GM19238 (cell line): ENCODE data around the gene KLRC1.
"Not testable (repeated sequence)": the region's sequence is repeated elsewhere in the genome, so short reads cannot be mapped to it uniquely, and the experiment has no call there.

Experiments
- DNase-seq: peaks from one replicate; pipeline ENCODE4 v3.0.0; 2011; ENCODE audit warnings: low spot score; ENCODE audit not compliant: insufficient read length

Gene KLRC1

DNA sequence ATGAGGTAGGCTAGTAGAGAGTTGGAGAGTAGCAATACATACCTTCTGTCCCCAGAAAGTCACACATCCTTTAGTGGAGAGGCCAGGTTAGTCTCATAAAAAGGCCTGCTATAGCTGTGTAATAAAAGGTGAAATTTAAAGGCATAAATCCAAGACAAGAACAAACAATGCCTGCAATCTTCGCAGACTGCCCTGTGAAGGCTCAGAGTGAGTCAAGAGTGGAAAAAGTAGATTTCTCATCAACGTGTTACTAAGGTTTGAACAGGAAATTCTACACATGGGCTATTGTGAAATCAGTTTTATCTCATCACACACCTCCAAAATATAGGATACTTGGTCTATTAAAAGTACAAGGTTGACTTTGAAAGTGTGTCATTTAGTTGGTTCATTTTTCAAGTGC, at the start of gene KLRC1:
Gene KLRC1 (minus strand): TSS at position 222 of the 400 bp plus-strand sequence. CDS start 2,221 bp downstream, outside the sequence.
- no peak for DNase-seq

DNA sequence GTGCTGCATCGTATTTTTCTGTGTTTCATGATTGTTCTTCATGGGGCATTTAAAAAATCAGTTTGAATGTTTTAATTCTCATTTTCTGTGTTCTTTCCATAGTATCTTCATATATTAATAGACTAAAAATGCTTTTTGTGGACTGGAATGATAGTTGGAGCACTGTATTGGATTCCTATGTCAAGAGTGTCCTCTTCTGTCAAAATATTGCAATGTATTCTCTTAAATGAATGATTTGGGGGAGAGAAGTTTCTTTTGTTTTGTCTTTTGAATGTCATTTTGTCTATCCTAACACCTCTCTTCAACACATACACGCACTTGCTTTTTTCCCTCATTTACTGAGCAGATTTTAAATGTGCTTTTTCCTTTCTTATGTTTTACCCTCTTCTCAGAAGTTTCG, 47.9 kb upstream of the KLRC1 start:
- no peak for DNase-seq

DNA sequence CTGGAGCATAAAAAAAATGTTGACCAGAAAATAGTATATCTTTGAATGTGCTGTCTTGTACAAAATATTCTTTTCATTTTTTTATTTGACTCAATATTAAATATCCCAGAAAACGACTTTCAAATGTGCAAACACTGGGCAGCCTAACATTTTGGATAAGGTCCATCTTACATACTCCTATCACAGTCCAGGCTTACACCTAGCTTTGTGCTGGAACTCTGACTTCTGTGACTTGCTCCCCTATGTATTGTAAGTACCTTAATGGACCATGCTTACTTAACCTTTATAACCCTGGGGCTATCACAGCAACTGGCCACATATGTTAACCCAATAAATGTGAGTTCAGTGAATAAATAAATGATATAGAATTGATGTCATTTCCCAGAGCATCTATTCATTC, 44.9 kb upstream of the KLRC1 start:
- no peak for DNase-seq

DNA sequence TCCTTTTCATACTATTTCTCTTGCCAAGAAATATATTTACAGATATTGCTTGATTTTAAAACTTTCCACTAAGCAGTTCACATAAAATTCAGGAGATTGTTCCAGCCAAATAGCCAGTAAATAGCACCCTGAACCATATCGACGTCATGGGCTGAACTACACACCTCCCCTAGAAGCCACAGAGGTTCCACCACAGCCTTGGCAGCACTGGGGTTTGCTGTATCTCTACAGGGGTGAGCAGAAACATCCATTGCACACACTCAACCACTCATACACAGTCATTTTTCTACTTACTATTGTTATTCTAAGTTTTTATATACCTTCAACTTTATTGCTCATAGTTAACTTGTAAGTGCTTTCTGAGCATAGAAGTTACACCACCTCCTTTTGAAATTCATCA, 44.4 kb upstream of the KLRC1 start:
- DNase-seq = no peak

DNA sequence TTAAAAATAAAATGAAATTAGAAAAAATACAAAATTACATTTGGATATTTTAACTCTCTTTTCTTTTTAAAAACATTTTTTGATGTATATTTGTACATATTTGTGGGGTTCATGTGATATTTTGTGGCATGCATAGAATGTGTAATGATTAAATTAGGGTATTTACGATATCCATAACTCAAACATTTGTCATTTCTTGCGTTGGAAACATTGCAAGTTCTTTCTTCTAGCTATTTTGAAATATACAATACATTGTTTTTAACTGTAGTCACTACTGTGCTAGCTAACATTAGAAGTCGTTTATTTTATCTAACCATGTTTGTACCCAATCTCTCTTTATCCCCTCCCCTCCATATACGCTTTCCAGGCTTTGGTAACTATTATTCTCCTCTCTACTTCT, 38.6 kb upstream of the KLRC1 start:
- DNase-seq = no peak

DNA sequence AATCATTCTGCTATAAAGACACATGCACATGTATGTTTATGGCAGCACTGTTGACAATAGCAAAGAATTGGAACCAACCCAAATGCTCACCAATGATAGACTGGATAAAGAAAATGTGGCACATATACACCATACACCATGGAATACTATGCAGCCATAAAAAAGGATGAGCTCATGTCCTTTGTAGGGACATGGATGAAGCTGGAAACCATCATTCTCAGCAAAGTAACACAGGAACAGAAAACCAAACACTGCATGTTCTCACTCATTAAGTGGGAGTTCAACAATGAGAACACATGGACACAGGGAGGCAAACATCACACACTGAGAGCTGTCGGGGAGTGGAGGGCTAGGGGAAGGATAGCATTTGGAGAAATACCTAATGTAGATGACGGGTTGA, 34.2 kb upstream of the KLRC1 start:
- not testable (repeated sequence) for DNase-seq

DNA sequence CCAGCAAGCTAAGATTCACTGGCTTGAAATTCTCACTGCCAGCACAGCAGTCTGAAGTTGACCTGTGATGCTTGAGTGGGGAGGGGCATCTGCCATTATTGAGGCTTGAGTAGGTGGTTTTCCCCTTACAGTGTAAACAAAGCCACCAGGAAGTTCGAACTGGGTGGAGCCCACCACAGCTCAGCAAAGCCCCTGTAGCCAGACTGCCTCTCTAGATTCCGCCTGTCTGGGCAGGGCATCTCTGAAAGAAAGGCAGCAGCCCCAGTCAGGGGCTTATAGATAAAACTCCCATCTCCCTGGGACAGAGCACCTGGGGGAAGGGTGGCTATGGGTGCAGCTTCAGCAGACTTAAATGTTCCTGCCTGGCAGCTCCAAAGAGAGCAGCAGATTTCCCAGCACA, 28.7 kb upstream of the KLRC1 start:
- DNase-seq = not testable (repeated sequence)

DNA sequence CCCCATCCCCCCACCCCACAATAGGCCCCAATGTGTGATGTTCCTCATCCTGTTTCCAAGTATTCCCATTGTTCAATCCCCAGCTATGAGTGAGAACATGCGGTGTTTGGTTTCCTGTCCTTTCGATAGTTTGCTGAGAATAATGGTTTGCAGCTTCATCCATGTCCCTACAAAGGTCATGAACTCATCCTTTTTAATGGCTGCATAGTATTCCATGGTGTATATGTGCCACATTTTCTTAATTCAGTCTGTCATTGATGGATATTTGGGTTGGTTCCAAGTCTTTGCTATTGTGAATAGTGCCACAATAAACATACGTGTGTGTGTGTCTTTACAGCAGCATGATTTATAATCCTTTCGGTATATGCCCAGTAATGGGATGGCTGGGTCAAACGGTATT, 19.6 kb upstream of the KLRC1 start:
- not testable (repeated sequence) for DNase-seq

DNA sequence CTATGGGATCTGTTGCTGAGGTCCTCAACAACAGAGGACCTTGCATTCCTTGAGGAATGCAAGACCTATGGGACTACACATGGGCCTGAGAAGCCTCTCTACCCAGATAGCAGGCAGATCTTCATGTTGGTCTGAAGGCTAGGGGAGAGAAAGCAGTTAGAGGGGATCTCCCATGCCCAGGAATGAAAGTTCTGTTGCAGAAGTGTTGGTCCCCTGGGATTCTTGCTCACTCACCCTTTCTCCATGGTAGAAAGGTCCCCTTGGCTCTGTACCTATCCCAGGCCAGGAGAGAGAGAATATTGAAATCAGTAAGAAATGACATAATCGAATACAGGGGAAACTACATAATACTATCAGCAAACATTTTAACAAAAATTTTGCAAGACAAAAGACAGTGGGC, 16.5 kb upstream of the KLRC1 start:
- DNase-seq = no peak

DNA sequence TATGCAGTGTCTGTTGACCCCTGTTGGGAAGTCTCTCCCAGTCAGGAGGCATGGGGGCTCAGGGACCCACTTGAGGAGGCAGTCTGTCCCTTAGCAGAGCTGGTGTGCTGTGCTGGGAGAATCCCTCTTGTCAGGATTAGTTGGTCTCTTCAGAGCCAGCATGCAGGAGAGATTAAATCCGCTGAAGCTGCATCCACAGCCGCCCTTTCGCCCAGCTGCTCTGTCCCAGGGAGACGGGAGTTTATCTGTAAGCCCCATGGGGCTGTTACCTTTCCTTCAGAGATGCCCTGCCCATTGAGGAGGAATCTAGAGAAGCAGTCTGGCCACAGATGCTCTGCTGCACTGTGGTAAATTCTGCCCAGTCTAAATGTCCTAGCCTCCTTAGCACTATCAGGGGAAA, 13.1 kb upstream of the KLRC1 start:
- DNase-seq = no peak

DNA sequence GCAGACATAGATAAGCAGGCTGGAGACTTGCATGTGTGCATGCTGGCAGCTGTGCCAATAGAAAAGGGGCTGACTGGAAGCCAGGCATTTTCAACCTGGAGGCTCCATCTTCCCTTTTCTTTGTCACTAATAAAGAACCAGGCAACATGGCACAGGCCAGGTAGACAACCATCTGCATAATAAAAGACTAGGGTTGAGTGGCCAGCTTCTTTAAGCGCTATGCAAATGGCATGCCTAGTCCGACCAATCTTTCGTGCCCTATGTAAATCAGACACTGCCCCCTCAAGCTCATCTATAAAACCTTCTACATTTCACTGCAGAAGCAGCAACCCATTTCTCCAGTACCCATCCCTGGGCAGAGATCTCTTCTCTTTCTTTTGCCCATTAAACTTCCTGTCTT, 4.6 kb upstream of the KLRC1 start:
- DNase-seq = no peak

DNA sequence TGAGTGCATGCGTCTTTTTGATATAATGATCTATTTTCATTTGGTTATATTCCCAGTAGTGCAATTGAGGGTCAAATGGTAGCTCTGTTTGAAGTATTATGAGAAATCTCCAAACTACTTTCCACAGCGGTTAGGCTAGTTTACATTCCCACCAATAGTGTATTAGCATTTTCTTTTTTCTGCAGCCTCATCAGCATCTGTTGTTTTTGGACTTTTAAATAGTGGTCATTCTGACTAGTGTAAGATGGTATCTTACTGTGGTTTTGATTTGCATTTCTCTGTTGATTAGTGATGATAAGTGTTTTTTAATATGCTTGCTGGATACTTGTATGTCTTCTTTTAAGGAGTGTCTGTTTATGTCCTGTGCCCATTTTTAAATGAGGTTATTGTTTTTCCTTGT, 3.7 kb upstream of the KLRC1 start:
- no peak for DNase-seq

DNA sequence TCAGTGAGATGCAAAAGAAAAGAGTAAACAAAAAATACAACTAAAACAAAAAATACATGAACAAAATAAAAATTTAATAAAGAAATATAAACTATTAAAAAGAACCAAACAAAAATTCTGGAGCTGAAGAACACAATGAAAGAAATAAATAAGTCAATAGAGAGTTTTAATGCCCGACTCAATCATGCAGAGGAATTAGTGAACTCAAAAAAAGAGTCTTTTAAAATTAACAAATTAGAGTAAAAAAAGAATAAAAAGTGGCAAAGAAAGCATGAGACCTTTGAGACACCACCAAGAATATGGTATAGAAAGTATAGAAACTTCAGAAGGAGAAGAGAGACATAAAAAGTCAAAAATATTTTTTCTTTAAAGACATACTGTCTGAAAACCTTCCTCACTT, 2.6 kb upstream of the KLRC1 start:
- DNase-seq = no peak

DNA sequence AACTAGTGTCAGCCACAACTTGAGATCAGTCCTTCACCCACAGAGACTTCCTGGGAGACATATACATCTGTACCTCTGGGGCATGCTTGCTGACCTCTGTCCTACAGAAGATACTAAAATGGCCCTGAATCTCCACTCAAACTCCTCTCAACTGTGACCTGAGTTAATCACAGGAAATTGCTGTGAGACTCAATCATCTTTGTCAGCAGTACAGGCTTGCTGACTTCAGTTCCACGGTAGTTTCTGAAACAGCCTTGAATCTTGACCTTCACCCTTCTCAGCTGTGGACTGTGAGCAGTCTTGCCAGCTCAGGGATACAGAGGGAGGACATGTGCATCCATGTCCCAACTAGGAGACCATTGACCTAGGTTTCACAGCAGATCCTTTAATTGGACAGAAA, 1.4 kb upstream of the KLRC1 start:
- DNase-seq = no peak

DNA sequence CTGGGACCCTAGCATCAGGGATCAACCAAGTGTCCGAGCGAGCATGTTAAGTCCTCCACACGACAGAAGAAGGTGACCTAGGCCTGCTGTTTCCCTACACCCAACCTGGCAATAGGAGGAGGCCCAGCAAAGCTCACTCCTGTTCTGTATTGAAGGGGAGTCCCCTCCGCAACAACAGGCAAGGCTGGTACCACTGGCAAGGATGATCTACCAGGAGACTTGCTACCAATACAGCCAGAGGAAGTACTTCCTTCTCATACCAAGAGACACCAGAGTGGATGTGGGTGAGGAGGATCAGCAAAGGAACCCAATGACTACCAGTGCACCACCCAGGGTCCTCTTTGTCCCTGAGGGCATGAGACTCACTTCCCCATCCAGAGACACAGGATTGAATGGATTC, 4.9 kb downstream of the KLRC1 start:
- DNase-seq = no peak

DNA sequence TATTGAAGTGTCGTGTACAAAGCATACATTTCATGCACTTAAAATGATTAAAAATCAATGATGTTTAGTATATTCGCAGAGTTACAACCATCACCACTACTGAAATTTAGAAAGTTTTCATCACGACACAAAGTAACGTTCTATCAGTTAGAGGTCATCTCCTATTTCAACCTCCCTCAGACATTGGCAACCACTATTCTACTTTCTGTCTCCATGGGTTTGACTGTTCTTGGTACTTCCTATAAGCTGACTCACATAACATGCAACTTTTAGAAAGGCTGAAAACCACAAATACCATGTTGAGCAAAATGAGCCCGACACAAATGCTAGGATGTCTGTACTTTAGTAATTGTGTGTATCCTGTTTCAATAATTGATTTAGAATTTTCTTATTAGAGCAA, 7.1 kb downstream of the KLRC1 start:
- not testable (repeated sequence) for DNase-seq

DNA sequence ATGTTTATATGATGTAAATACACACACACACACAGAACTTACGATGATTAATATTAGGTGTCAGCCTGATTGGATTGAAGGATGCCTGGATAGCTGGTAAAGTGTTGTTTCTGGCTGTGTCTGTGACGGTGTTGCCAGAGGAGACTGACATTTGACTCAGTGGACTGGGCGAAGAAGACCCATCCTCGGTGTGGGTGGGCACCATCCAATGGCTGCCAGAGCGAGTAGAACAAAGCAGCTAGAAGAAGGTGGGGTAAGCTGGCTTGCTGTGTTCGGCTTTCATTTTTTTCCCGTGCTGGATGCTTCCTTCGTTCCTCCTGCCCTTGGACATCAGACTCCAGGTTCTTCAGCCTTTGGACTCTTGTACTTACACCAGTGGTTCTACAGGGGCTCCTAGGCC, 12.0 kb downstream of the KLRC1 start:
- not testable (repeated sequence) for DNase-seq

DNA sequence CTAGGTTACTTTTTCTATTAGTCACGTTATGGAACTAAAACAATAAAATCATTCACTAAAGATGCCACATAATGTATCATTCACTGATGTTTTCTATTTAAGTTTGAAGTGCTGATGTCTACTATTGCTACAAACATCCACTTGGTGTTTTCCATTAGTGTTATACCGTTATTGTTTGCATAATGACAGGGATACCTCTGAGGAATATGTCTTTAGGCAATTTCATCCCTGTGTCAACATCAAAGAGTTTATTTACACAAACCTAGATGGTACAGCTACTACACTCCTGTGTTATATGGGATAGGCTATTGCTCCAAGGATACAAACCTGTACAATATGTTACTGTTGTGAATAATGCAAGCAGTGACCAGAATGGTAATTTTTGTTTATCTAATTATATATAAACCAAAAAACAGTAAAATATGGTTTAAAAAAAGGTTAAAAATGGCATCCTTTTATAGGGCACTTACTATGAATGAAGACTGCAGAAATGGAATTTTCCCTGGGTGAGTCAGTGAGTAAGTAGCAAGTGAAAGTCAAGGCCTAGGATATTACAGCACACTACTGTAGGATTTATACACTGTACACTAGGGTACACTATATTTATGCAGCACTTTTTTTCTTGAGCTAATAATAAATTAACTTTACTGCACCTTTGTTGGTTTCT, 13.4 kb downstream of the KLRC1 start:
- not testable (repeated sequence) for DNase-seq

DNA sequence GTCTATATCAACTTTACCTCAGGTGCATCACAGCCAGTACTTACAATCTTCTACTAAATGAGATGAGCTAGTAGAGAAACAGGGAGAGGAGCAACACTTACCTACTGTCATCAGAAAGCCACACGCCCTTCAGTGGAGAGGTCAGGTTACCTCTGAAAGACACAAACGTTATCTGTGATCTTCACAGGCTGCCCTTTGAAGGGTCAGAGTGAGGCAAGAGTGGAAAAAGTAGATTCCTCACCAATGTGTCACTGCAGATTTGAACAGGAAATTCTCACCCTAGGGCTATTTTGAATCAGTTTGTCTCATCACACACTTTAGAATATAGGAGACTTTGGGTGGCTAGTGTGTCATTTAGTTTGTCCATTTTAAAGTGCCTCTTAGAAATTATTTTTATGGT, 15.6 kb downstream of the KLRC1 start:
- DNase-seq = not testable (repeated sequence)

DNA sequence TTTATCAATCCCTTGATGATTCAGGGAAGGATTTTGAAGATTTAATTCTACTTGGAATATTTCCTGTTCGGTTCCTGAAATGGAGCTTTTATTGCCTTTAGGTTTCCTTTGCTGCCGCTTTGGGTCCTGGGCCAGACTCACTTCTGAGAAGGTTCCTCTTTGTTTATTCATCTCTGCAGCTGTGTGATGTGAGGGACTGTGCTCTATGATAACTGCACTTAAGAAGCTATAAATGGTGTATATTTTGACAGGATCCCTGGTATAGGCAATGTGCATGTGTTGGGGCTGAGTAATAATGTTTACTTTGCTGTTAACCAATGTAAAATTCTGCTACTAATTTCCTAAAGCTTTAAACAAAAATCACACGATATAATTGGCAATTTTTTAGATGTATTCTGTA, 17.4 kb downstream of the KLRC1 start, which contains the start of gene KLRC2:
Gene KLRC2 (minus strand): TSS at position 195 of the 400 bp plus-strand sequence. CDS start 24 bp downstream, at position 171.
- DNase-seq = not testable (repeated sequence)

DNA sequence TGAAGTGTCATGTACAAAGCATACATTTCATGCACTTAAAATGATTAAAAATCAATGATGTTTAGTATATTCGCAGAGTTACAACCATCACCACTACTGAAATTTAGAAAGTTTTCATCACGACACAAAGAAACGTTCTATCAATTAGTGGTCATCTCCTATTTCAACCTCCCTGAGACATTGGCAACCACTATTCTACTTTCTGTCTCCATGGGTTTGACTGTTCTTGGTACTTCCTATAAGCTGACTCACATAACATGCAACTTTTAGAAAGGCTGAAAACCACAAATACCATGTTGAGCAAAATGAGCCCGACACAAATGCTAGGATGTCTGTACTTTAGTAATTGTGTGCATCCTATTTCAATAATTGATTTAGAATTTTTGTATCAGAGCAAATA, 22.6 kb downstream of the KLRC1 start:
- DNase-seq = not testable (repeated sequence)

DNA sequence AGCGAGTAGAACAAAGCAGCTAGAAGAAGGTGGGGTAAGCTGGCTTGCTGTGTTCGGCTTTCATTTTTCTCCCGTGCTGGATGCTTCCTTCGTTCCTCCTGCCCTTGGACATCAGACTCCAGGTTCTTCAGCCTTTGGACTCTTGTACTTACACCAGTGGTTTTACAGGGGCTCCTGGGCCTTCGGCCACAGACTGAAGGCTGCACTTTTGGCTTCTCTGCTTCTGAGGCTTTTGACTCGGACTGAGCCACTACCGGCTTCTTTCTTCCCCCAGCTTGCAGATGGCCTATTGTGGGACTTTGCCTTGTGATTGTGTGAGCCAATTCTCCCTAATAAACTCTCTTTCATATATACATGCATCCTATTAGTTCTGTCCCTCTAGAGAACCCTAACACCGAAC, 27.2 kb downstream of the KLRC1 start:
- not testable (repeated sequence) for DNase-seq

DNA sequence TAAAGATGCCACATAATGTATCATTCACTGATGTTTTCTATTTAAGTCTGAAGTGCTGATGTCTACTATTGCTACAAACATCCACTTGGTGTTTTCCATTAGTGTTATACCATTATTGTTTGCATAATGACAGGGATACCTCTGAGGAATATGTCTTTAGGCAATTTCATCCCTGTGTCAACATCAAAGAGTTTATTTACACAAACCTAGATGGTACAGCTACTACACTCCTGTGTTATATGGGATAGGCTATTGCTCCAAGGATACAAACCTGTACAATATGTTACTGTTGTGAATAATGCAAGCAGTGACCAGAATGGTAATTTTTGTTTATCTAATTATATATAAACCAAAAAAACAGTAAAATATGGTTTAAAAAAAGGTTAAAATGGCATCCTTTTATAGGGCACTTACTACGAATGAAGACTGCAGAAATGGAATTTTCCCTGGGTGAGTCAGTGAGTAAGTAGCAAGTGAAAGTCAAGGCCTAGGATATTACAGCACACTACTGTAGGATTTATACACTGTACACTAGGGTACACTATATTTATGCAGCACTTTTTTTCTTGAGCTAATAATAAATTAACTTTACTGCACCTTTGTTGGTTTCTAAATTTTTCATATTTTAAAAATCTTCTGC, 28.8 kb downstream of the KLRC1 start:
- not testable (repeated sequence) for DNase-seq
